Pons (tissue), 1 donor: ENCODE data around the gene INPP4B.
"Not testable (repeated sequence)": the region's sequence is repeated elsewhere in the genome, so short reads cannot be mapped to it uniquely, and the experiment has no call there.

Source experiments
- DNase-seq: peaks from one replicate; pipeline ENCODE4 v3.0.0-alpha.2; 2016; ENCODE audit warnings: low spot score

INPP4B gene

DNA sequence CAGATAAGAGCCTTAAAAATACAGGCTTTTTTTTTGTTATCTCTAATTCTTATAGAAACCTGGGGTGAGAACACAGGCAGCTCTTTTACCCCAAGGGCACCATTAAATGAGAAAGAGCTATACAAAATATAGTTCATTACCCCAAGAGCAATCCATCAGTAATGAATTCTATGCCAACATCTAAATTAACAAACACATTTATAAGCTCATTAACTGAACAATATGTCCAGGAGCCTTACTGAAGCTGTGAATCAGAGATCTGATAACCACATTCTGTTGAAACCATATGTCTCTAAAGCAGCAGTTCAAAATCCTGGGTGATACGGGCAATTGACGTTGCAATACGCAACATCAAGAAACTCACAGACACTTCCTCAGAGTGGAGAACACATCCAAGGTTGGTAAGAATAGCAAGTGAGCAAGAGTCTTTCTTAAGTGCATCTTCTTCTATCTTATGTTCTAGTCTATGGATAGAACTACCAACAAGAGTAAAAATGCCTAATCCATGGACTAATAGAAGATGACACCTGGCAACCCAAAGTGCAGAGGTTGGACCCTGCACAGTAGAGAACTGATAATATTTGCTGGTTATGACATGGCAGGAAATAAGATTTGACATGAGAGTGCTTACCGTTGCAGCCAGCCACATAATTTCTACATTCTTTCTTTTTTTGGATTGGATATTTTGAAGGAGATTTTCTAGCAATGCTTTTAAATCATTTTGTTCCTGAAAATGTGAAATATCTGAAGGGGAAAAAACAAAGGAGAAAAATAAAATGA lies 760.4 kb downstream of the INPP4B start:
- no peak for DNase-seq

DNA sequence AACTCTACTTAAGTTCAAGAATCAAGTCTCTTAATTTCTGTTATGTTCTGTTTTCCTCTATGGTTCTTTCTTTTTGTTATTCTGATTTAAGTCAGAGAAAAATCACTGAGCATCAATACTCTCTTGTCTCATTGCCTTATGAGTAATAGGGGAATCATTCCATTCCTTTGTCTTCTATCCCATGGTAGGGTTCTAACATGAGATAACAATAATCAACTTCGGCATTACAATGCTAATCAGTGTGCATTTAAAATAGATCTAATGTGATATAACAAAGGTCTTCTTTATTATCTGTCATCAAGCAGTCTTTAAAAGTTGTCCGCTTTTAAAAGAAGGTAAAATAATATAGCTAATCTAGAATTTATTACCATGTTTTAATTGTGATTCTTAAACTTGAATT lies 762.8 kb downstream of the INPP4B start:
- DNase-seq = no peak

GRCh38 chr4:142081025-142081424 lies 765.1 kb downstream of the INPP4B start:
- DNase-seq = no peak

GRCh38 chr4:142079959-142080358 lies 766.1 kb downstream of the INPP4B start:
- DNase-seq = no peak

- no peak for DNase-seq
Observed at GRCh38 chr4:142077048-142077447, 769.1 kb downstream of the INPP4B start.

DNA sequence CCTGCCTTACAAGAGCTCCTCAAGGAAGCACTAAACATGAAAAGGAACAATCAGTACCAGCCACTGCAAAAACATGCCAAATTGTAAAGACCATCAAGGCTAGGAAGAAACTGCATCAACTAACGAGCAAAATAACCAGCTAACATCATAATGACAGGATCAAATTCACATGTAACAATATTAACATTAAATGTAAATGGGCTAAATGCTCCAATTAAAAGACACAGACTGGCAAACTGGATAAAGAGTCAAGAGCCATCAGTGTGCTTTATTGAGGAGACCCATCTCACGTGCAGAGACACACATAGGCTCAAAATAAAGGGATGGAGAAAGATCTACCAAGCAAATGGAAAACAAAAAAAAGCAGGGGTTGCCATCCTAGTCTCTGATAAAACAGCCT lies 777.8 kb downstream of the INPP4B start:
- DNase-seq = not testable (repeated sequence)

GRCh38 chr4:142066562-142066961 lies 779.5 kb downstream of the INPP4B start:
- not testable (repeated sequence) for DNase-seq

DNA sequence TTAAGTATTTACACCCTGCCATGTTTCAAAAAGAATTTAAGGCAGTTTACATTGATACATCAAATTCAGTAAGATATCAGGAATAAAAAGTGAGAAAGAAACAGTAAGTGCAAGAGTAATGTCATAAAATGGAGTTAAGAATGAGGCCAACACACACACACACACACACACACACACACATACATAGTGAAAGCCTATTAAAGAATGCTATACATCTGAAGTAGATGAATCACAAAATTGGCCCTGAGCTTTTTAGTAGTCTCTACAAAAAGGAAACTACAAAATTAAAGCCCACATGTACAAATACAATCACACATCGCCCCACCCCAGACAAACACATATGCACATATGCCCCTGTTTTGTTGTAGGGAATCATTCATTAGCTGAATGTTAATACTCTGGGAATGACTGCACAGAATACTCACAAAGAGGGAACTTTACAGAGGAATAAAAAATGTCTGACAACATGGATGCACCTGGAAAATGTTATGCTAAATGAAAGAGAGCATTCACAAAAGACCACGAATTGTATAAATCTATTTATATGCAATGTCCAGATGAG lies 780.9 kb downstream of the INPP4B start:
- DNase-seq = no peak

DNA sequence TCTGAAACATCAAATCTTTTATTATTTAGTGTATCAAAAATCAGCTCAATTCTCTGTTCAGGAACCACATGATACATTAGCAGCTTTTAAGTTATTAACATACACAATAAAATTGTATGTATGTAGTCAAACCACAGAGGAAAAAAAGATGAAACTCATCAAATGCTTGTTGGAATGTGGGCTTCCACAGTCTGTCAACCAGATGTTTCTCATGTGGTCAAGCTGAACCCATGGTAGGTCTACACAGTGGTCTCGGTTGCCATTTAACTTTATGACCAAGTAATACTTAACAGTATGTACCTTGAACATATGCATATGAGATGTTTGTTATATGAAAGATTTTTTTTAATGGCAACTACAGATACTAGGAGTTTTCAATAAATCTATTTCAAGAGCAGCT lies 781.9 kb downstream of the INPP4B start:
- DNase-seq = no peak

GRCh38 chr4:142045996-142046395 lies 800.1 kb downstream of the INPP4B start:
- DNase-seq = no peak

GRCh38 chr4:142044271-142044670 lies 801.8 kb downstream of the INPP4B start:
- no peak for DNase-seq

DNA sequence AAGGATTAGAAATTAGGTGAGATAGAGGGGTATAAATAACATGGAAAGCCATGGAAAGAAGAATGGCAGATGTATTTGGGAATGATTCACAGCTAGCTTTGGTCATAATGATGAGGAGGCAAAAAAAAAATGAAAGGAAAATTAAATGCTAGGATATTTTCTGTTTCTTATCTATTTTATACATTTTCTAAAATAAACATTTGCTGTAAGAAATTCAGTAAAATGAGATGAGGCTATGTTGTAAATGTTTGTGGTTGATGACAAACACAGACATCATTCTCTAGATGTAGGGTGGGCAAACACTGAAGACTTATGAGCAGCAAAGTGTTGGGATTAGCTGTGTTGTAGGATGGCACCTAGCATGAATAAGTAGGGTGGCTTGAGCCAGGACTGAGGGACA lies 802.6 kb downstream of the INPP4B start:
- no peak for DNase-seq

DNA sequence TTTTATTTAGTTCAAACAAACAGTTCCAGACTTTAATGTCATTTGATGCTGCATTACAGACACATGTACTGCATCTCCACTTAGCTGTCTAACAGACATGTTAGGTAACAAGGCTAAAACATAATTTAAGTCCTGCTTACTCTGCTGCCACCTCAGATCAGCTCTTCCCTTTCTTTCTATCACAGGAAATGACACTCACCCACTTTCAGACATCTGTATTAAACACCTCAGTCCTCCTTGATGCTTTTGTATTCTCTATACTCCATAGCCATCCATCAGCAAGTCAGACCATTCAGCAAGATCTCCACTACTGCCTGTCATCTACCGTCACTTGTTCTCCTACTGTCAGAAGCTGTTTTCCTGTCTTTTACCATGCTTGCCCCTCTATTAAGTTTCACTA lies 804.3 kb downstream of the INPP4B start:
- DNase-seq = no peak

DNA sequence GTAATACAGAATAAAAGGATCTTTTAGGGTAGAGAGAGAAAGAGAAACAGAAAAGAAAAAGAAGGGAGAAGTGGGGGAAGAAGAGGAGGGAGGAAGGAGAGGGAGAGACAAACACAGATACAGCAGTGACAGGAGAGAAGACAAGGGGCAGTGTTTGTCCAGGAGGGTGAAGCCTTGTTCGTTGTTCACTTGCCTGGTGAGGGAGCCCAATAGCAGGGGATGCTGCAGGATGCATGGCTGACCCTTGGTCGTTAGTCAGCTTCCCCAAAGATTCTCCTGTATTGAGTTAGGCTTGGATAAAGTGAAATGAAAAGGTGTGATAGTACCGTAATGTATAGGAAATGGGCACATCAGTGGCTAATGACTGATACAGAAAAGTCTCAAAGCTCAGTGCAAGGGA lies 806.1 kb downstream of the INPP4B start:
- no peak for DNase-seq

DNA sequence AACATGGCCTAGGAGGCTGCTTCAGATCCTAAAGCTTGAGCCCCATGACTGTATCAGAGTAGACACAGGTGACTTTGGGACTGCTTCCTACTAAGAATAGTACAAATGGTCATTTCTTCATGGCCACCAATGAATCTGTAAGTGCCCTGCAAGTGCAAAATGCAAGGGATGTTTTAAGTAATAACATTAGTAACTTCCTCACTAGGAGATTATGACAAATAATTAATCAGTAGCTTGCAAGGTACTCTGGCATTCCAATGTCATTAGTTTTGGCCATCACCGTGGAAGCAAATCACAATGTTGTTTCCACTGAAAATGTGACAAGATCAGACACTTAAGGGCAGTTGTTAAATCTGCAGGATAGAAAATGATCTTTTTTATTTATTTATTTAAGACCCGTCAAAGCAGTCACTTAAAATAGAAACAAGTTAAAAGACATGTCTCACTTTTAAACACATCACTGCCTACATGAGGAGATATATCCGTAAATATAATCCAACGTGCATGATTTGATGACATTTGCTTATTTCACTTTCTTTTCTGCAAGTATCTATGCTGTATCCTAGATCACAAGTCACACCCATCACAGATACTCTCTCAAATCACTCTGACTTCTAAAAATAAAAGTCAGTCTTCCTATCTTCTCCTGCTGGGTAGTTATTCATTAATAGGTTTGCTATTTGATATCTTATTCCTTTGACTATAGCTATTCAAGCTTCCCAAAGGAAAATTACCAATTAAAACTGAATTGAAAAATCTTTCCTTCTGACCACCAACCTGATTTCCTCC lies 809.1 kb downstream of the INPP4B start:
- no peak for DNase-seq

GRCh38 chr4:142035566-142035965 lies 810.5 kb downstream of the INPP4B start:
- DNase-seq = no peak

DNA sequence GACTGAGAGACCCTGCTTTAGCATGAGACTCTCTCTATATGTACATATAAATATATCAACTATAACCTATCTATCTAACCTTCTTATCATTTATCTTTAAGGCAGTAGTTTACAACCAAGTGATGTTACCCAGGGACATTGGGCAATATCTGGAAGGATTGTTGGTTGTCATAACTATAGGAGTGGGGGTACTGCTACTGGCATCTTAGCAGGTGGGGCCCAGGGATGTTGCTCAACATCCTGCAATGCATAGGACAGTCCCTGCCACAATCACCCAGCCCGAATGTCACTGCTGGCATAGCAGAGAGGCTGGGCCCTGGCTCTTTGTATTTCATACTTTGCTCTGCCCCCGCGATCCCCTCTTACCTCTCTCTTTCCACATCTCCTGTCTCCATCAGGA lies 812.0 kb downstream of the INPP4B start:
- no peak for DNase-seq

DNA sequence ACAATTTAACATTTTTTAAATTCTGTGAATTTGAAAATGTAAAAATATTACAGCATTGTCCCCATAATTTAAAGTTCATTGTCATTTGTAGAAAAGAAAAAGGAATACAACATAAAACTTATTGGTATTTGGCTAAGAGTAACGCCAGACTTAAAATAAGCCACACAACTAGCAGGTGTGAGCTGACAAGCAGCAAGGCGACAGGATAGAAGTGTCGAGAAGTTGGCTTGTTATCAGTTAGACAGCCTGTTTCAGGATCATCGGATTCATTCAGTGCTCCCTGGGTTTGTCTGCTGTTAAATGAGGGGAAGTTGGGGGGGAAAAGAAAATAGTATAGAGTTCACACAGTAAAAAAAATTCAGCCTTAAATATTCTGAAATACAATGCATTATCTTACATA lies 816.1 kb downstream of the INPP4B start:
- no peak for DNase-seq

DNA sequence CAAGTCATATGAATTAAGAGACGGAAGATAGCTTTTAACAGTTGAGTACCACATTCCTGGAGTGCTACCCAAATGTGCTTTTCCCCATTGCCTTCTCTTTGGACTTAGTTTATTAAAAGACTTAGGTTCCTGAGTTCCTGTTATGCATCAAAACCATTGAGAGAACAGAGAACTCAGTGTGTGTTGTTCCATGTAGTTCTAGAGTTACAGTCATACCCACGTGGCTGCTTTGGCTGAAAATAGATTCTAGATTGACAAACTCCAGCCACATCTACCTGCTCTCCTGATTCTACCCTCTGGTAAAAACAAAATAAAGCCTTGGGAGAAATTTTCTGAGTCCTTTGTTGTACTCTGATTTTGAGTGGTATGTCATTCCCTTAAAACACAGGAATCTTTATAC lies 824.3 kb downstream of the INPP4B start:
- no peak for DNase-seq

DNA sequence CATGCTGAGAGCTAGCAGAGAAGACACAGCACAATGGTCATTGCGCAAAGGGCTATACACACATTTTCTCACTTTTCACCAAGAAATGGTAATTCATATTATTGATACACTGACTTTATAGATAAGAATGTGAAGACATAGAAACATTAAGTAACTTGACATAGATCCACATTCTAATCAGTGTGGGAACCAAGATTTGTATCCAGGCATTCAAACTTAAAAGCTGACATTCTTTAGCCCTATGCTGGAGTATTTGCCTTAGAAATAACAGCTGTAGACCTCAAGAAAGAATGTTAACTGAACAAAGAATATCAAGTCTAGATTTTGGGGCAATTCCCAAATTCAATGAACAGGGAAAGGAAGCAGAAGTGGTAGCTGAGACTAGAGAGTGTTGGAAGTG lies 824.9 kb downstream of the INPP4B start:
- DNase-seq = no peak

DNA sequence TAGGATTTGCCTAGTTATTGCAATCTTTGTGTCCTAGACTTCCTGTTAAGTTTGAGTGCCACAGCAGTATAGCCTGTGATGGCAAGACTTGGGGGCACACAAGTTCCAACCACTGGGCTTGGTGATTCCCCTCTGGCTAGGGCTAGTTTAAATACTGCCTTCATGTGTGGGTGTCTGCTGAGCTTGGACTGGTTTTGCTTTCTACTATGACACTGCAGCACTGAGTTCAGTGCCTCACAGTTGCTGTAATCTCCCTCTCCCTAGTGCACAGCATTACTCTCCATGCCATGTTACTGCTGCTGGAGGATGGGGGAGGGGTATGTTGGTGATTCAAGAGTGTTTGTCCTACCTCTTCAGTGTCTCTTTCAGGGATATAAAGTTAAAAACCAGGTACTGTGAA lies 830.1 kb downstream of the INPP4B start:
- no peak for DNase-seq

- DNase-seq = no peak
Observed at GRCh38 chr4:142009751-142010150, 836.4 kb downstream of the INPP4B start.

GRCh38 chr4:142005519-142005918 lies 840.6 kb downstream of the INPP4B start:
- DNase-seq = no peak
